ENCODE results near the gene SLITRK3. TPM values are rescaled to one million over a fixed set of nuclear protein-coding genes. Genes with fewer than 3 reads are reported as not detected.

SLITRK3 gene
- total and polyA plus RNA-seq, 11 donors = not detected

DNA sequence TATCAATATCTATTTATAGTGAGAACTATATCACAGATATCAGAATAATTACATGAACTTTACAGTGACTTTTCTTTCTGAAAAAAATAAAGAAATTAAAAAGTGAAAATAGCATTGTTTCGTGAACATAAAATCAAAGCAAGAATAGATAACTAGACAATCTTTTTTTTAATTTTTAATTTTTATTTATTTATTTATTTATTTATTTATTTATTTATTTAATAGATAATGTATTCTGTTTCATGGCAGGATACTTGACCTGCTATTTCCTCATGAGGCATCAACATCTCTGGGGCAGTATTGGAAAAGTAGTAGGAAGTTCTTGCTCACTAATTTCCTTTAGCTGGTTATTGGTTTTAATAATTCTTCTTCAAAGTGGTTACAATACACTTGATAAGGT is 33.3 kb downstream of the SLITRK3 start:
- ATAC-seq (no peak), DNase-seq (no peak)
- 92 to 99% (median 95%) methylated on average over 1 of the region's 1 CpG for WGBS, 4 donors
- no peaks in the 10 kb centered on the region for H3K27me3 ChIP-seq
- no peak overlapping the region for H3K4me3 ChIP-seq
- no peaks in the 10 kb centered on the region for H3K4me1 ChIP-seq
- H3K9me3 ChIP-seq = no peaks in the 10 kb centered on the region
- no peak for TF ChIP-seq POLR2A (IDR thresholded peaks at IDR 0.05)
- TF ChIP-seq, protein P1, sequence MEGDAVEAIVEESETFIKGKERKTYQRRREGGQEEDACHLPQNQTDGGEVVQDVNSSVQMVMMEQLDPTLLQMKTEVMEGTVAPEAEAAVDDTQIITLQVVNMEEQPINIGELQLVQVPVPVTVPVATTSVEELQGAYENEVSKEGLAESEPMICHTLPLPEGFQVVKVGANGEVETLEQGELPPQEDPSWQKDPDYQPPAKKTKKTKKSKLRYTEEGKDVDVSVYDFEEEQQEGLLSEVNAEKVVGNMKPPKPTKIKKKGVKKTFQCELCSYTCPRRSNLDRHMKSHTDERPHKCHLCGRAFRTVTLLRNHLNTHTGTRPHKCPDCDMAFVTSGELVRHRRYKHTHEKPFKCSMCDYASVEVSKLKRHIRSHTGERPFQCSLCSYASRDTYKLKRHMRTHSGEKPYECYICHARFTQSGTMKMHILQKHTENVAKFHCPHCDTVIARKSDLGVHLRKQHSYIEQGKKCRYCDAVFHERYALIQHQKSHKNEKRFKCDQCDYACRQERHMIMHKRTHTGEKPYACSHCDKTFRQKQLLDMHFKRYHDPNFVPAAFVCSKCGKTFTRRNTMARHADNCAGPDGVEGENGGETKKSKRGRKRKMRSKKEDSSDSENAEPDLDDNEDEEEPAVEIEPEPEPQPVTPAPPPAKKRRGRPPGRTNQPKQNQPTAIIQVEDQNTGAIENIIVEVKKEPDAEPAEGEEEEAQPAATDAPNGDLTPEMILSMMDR (IDR thresholded peaks at IDR 0.05) = no peak
- H3K27ac ChIP-seq = no peak overlapping the region
- no peaks in the 10 kb centered on the region for H3K36me3 ChIP-seq
- intact Hi-C loops (cut with DNase I) = no loop called here

DNA sequence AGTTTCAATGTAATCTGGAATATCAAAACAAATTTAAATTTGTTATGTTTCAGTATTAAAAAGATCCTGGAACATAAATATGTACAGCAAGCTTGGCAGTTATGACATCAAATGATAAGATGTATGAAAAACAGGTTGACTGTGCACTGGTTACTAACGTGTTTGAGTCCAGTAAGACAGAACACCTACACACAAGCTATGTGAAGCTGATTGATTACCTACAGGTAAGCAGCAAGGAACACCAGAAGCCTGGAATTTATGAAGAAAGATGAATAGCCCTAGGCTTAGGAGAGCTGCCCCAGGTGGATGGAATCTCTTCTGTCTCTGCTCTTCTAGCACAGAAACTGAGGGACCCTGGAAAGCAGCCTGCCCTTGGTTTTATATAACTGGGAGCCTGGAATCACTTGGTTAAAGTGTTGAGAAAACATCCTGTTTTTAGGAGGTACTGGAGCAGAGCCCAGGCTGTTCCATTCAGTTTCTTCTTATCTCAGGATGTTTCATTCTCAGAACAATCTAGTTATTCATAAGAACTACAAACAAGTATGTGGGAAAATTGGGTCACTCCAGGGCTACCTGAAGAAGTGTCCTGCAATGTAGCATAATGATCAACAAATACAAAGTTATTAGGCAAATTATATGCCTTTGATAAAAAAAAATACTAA is 36.3 kb downstream of the SLITRK3 start:
- no peaks in the 10 kb centered on the region for H3K9me3 ChIP-seq
- H3K4me3 ChIP-seq = no peak overlapping the region
- H3K27ac ChIP-seq = no peak overlapping the region
- ATAC-seq = no peak
- H3K4me1 ChIP-seq = no peaks in the 10 kb centered on the region
- H3K36me3 ChIP-seq = no peaks in the 10 kb centered on the region
- DNase-seq = no peak
- TF ChIP-seq, protein P1 (IDR thresholded peaks at IDR 0.05) = no peak
- TF ChIP-seq POLR2A (IDR thresholded peaks at IDR 0.05) = no peak
- intact Hi-C loops (cut with DNase I) = no loop called here
- 28 to 34% (median 31%) methylated on average over 1 of the region's 1 CpG for WGBS, 4 donors
- no peaks in the 10 kb centered on the region for H3K27me3 ChIP-seq

DNA sequence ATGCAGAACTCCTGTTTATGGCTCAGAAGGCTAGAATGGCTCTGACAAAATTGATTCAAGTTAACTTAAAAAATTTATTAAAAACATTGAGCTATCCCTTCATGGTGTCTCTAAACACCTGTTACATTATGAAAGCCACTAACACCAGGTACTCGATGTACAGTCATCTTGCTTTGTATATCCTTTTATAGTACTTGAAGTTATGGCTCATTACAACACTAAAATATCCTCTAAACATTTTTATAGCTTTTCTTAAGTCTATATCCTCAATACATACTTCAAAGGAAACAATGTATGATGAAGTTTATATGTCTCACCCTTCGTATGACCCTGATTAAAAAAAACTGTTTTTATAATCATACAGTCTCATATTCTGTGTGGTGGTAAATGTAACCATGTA is 38.2 kb downstream of the SLITRK3 start:
- no peaks in the 10 kb centered on the region for H3K36me3 ChIP-seq
- no peak for DNase-seq
- no peaks in the 10 kb centered on the region for H3K9me3 ChIP-seq
- 77 to 90% (median 86%) methylated on average over 2 of the region's 2 CpGs for WGBS, 4 donors
- TF ChIP-seq POLR2A (IDR thresholded peaks at IDR 0.05) = no peak
- TF ChIP-seq, protein P1 (IDR thresholded peaks at IDR 0.05) = no peak
- no peaks in the 10 kb centered on the region for H3K4me1 ChIP-seq
- no peak overlapping the region for H3K4me3 ChIP-seq
- intact Hi-C loops (cut with DNase I) = no loop called here
- H3K27me3 ChIP-seq = no peaks in the 10 kb centered on the region
- H3K27ac ChIP-seq = no peak overlapping the region
- ATAC-seq = no peak

DNA sequence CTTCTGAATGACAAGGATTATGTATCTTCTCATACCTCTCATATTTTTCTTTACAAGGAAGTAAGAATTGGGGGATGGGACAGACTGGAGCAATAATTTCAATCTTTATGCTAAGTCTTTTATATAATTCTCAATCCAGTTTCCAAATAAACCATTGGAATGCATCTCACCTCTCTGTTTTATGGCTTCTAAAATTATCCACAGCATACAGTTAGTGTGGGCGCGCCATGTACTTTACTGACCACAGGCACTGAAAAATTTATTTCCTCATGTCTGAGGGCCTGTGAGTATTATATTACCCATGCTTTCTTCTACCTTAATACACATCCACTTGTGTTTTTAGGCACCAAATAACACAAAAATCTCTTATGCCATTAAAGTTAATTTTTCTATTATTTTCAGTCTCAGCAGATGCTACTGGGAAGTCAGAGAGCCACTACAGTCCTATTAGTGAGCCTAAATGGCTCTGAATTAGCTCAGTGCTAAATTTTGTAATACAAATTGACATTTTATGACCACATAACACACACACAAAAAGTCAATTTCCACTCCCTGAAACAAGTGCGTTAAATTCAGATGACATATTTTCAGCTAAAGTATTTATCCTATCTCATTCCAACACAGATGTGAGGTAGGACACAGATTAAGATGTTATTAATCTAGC is 39.3 kb downstream of the SLITRK3 start:
- Histone ChIP-seq H3K9me3 (no peaks in the 10 kb centered on the region), H3K27me3 (no peaks in the 10 kb centered on the region), H3K27ac (no peak overlapping the region), H3K4me3 (no peak overlapping the region), H3K4me1 (no peaks in the 10 kb centered on the region), H3K36me3 (no peaks in the 10 kb centered on the region)
- ATAC-seq = no peak
- intact Hi-C loops (cut with DNase I) = no loop called here
- 93 to 94% (median 93%) methylated on average over 3 of the region's 3 CpGs for WGBS, 4 donors
- DNase-seq = no peak
- TF ChIP-seq, protein P1 (IDR thresholded peaks at IDR 0.05) = no peak
- no peak for TF ChIP-seq POLR2A (IDR thresholded peaks at IDR 0.05)
